Keratinocyte (primary cell): ENCODE data around the gene MRPL53. TPM values are rescaled to one million over a fixed set of nuclear protein-coding genes. Genes with fewer than 3 reads are reported as not detected.
A peak's percentile ranks its signal among the peaks of the same experiment; 100 is the strongest.

Experiments used
- DNase-seq: peaks from one replicate; pipeline ENCODE4 v3.0.0-alpha.2; 2011; ENCODE audit warnings: low read depth, missing footprints, low spot score
- FAIRE-seq: peaks from 2 replicates; lab custom pipeline; 2011; peaks lifted over from hg19 to GRCh38; lab: Jason Lieb, UNC
- H2AFZ ChIP-seq: 2 replicates; pipeline ENCODE4 v1.6.0; 2012; ENCODE audit warnings: low read length, control low read depth, inconsistent platforms; ENCODE audit not compliant: control insufficient read depth
- H3K27ac ChIP-seq: 2 replicates; pipeline ENCODE4 v1.5.1; 2011; ENCODE audit warnings: low read length; ENCODE audit not compliant: control insufficient read depth, insufficient read depth
- H3K27me3 ChIP-seq: 3 replicates; pipeline ENCODE4 v1.6.0; 2011; ENCODE audit warnings: low read length; ENCODE audit not compliant: control insufficient read depth, insufficient read depth; ENCODE audit errors: extremely low read depth
- H3K36me3 ChIP-seq, 2 experiments: 2 replicates in 1 of 2; 3 replicates in 1 of 2; pipeline ENCODE4 v1.5.1; 2011; ENCODE audit warnings: low read length in 2 of 2, mild to moderate bottlenecking in 1 of 2; ENCODE audit not compliant: control insufficient read depth in 2 of 2, insufficient read depth in 2 of 2; ENCODE audit errors: extremely low read depth in 1 of 2
- H3K4me1 ChIP-seq: 3 replicates; pipeline ENCODE4 v1.5.1; 2011; ENCODE audit warnings: low read length; ENCODE audit not compliant: control insufficient read depth, insufficient read depth; ENCODE audit errors: extremely low read depth
- H3K4me2 ChIP-seq: 3 replicates; pipeline ENCODE4 v1.6.0; 2011; ENCODE audit warnings: low read depth, low read length; ENCODE audit not compliant: control insufficient read depth, insufficient read depth; ENCODE audit errors: extremely low read depth
- H3K4me3 ChIP-seq, 3 experiments: fragments of 200-600 bp in 1 of 3; sonication (generic) in 1 of 3; 2 replicates in 2 of 3; 3 replicates in 1 of 3; pipeline ENCODE4 v1.5.1; 2011 to 2016; ENCODE audit warnings: low read length in 3 of 3, mild to moderate bottlenecking in 3 of 3, control low read depth in 2 of 3, inconsistent platforms in 1 of 3, low read depth in 1 of 3, mixed read lengths in 1 of 3, mixed run types in 1 of 3, moderate library complexity in 1 of 3; ENCODE audit not compliant: control insufficient read depth in 2 of 3, insufficient read depth in 2 of 3; ENCODE audit errors: extremely low read depth in 1 of 3
- H3K79me2 ChIP-seq: 2 replicates; pipeline ENCODE4 v1.6.0; 2012; ENCODE audit warnings: low read length; ENCODE audit not compliant: control insufficient read depth, insufficient read depth
- H3K9ac ChIP-seq: 3 replicates; pipeline ENCODE4 v1.6.0; 2011; ENCODE audit warnings: low read length; ENCODE audit not compliant: control insufficient read depth, insufficient read depth; ENCODE audit errors: extremely low read depth
- H3K9me1 ChIP-seq: 3 replicates; pipeline ENCODE4 v1.6.0; 2011; ENCODE audit warnings: low read length; ENCODE audit not compliant: control insufficient read depth, insufficient read depth; ENCODE audit errors: extremely low read depth
- H3K9me3 ChIP-seq: 2 replicates; pipeline ENCODE4 v1.5.1; 2012; ENCODE audit warnings: low read depth, low read length; ENCODE audit not compliant: control insufficient read depth
- H4K20me1 ChIP-seq: 3 replicates; pipeline ENCODE4 v1.6.0; 2011; ENCODE audit warnings: low read length; ENCODE audit not compliant: control insufficient read depth, insufficient read depth; ENCODE audit errors: extremely low read depth
- EZH2 ChIP-seq: IDR thresholded peaks from one replicate; pipeline ENCODE4 v1.6.1; 2012; ENCODE audit warnings: inconsistent platforms, mild to moderate bottlenecking, low read length, moderate library complexity
- dilution Hi-C: fragments of 300-500 bp; cut with MboI; formaldehyde crosslinking; loops from one replicate; pipeline ENCODE4 v1.7.0; 2020; ENCODE audit warnings: low sequenced_read_pairs; ENCODE audit not compliant: extremely low pct_ligation_motif_present
- polyA plus RNA-seq, 5 experiments: library from polyadenylated mRNA; depleted of rRNA in 3 of 5; stranded (reverse) in 3 of 5; stranded (forward) in 1 of 5; unstranded in 1 of 5; fragments of >200 nt; gene quantifications; 1 replicate in 1 of 5; 2 replicates in 3 of 5; 3 replicates in 1 of 5; pipeline versions ENCODE4 v1.2.1 to v1.2.3, GENCODE V29; 2011 to 2012; ENCODE audit warnings: missing spikeins in 2 of 5, low read depth in 1 of 5, low replicate concordance in 1 of 5
- TF ChIP-seq, protein P1 (sequence below), 3 experiments: IDR thresholded peaks in 1 of 3; conservative IDR thresholded peaks in 1 of 3; optimal IDR thresholded peaks in 1 of 3; 2 replicates in 2 of 3; 3 replicates in 1 of 3; pipeline versions ENCODE3 to v1.5.1; 2011; ENCODE audit warnings: low read length in 3 of 3, mild to moderate bottlenecking in 3 of 3, moderate library complexity in 2 of 3, control low read depth in 1 of 3, inconsistent platforms in 1 of 3; ENCODE audit not compliant: insufficient read depth in 2 of 3; ENCODE audit errors: extremely low read depth in 1 of 3

The MRPL53 gene
- polyA plus RNA-seq, 1 donor (not counting 4 experiments of a cell fraction or from before 2014, with no cell fraction given), result 31.0 TPM

- FAIRE-seq, result no peak
- no peaks in the 10 kb centered on the region for H3K27me3 ChIP-seq
- H3K9ac ChIP-seq, result no peak overlapping the region
- TF ChIP-seq EZH2, result no peak
- no peak overlapping the region for H3K27ac ChIP-seq
- peaks cover 12% of the 10 kb centered on the region for H3K79me2 ChIP-seq
- no peak overlapping the region for H3K4me3 ChIP-seq
- peaks cover 31 to 45% of the 10 kb centered on the region in 2 experiments for H3K36me3 ChIP-seq
- H4K20me1 ChIP-seq, result no peaks in the 10 kb centered on the region
- H3K4me1 ChIP-seq, result peaks cover 10% of the 10 kb centered on the region
- no peaks in the 10 kb centered on the region for H3K9me1 ChIP-seq
- dilution Hi-C loops, result no loop called here
- DNase-seq, result no peak
- no peak overlapping the region for H2AFZ ChIP-seq
- no peaks in the 10 kb centered on the region for H3K9me3 ChIP-seq
- H3K4me2 ChIP-seq, result no peak overlapping the region
These were observed 17.4 kb upstream of the MRPL53 start for GRCh38 chr2:74489906-74490305.

GRCh38 chr2:74488643-74489481 lies 16.4 kb upstream of the MRPL53 start:
- no peak overlapping the region for H2AFZ ChIP-seq
- H3K4me1 ChIP-seq, result peaks cover 10% of the 10 kb centered on the region
- TF ChIP-seq, protein P1, sequence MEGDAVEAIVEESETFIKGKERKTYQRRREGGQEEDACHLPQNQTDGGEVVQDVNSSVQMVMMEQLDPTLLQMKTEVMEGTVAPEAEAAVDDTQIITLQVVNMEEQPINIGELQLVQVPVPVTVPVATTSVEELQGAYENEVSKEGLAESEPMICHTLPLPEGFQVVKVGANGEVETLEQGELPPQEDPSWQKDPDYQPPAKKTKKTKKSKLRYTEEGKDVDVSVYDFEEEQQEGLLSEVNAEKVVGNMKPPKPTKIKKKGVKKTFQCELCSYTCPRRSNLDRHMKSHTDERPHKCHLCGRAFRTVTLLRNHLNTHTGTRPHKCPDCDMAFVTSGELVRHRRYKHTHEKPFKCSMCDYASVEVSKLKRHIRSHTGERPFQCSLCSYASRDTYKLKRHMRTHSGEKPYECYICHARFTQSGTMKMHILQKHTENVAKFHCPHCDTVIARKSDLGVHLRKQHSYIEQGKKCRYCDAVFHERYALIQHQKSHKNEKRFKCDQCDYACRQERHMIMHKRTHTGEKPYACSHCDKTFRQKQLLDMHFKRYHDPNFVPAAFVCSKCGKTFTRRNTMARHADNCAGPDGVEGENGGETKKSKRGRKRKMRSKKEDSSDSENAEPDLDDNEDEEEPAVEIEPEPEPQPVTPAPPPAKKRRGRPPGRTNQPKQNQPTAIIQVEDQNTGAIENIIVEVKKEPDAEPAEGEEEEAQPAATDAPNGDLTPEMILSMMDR (optimal IDR thresholded peaks at IDR 0.05 in 1 of 3, IDR thresholded peaks at IDR 0.05 in 1 of 3, conservative IDR thresholded peaks at IDR 0.05 in 1 of 3; ENCODE audit: extremely low read depth in 1 of 3, insufficient read depth in 2 of 3, low read length in 3 of 3), result no peak
- no peak for TF ChIP-seq EZH2
- FAIRE-seq, result no peak
- peaks cover 14% of the 10 kb centered on the region for H3K79me2 ChIP-seq
- no peak overlapping the region for H3K9ac ChIP-seq
- H3K9me3 ChIP-seq, result no peaks in the 10 kb centered on the region
- DNase-seq, result no peak
- H3K9me1 ChIP-seq, result no peaks in the 10 kb centered on the region
- H3K27ac ChIP-seq, result no peak overlapping the region
- no peaks in the 10 kb centered on the region for H4K20me1 ChIP-seq
- H3K4me3 ChIP-seq, result no peak overlapping the region
- dilution Hi-C loops, result no loop called here
- no peaks in the 10 kb centered on the region for H3K27me3 ChIP-seq
- H3K4me2 ChIP-seq, result peak overlapping the region; percentile 45
- peaks cover 29 to 45% of the 10 kb centered on the region in 2 experiments for H3K36me3 ChIP-seq
